Measurements from ENCODE around the gene RPS6KB2. TPM values are rescaled to one million over a fixed set of nuclear protein-coding genes. Genes with fewer than 3 reads are reported as not detected.
A peak's percentile ranks its signal among the peaks of the same experiment; 100 is the strongest.
"Not testable (repeated sequence)": the region's sequence is repeated elsewhere in the genome, so short reads cannot be mapped to it uniquely, and the experiment has no call there.

RPS6KB2 gene
- polyA plus RNA-seq, 4 donors = 37.4 to 46.7 (median 41.7) TPM

GRCh38 chr11:67463186-67463585 is 34.9 kb downstream of the RPS6KB2 start:
- DNase-seq (ENCODE audit: low read depth in 4 of 4, low spot score in 3 of 4) = no peak

- no peak for DNase-seq (ENCODE audit: low read depth in 4 of 4, low spot score in 3 of 4)
These were observed 35.6 kb downstream of the RPS6KB2 start for GRCh38 chr11:67463680-67464410.

- DNase-seq (ENCODE audit: low read depth in 4 of 4, low spot score in 3 of 4) = peak in 3 of 4 donors; percentile 64 to 70 (median 70)
These were observed 36.3 kb downstream of the RPS6KB2 start for GRCh38 chr11:67464411-67465188.

GRCh38 chr11:67465189-67465510 is 36.9 kb downstream of the RPS6KB2 start:
- DNase-seq (ENCODE audit: low read depth in 4 of 4, low spot score in 3 of 4) = no peak

- DNase-seq (ENCODE audit: low read depth in 4 of 4, low spot score in 3 of 4) = not testable (repeated sequence)
These were observed 37.2 kb downstream of the RPS6KB2 start for GRCh38 chr11:67465530-67465929.

GRCh38 chr11:67466367-67466766 is 38.1 kb downstream of the RPS6KB2 start:
- no peak for DNase-seq (ENCODE audit: low read depth in 4 of 4, low spot score in 3 of 4)

- no peak for DNase-seq (ENCODE audit: low read depth in 4 of 4, low spot score in 3 of 4)
These were observed 38.9 kb downstream of the RPS6KB2 start for GRCh38 chr11:67466962-67467771.

- DNase-seq (ENCODE audit: low read depth in 4 of 4, low spot score in 3 of 4) = no peak
These were observed 39.8 kb downstream of the RPS6KB2 start for GRCh38 chr11:67468056-67468455.

- no peak for DNase-seq (ENCODE audit: low read depth in 4 of 4, low spot score in 3 of 4)
These were observed 40.1 kb downstream of the RPS6KB2 start for GRCh38 chr11:67468456-67468758.

- DNase-seq (ENCODE audit: low read depth in 4 of 4, low spot score in 3 of 4) = peak; percentile 74 to 84 (median 80)
These were observed 40.6 kb downstream of the RPS6KB2 start, which contains the start of gene TMEM134 for GRCh38 chr11:67468759-67469507. TMEM134 (minus strand) TSS chr11:67469251; CDS start chr11:67469192, 59 bp downstream.

- no peak for DNase-seq (ENCODE audit: low read depth in 4 of 4, low spot score in 3 of 4)
These were observed 41.2 kb downstream of the RPS6KB2 start for GRCh38 chr11:67469508-67469811.

- DNase-seq (ENCODE audit: low read depth in 4 of 4, low spot score in 3 of 4) = no peak
These were observed 42.2 kb downstream of the RPS6KB2 start for GRCh38 chr11:67470337-67471002.

GRCh38 chr11:67472882-67473281 is 44.6 kb downstream of the RPS6KB2 start:
- DNase-seq (ENCODE audit: low read depth in 4 of 4, low spot score in 3 of 4) = no peak

GRCh38 chr11:67476692-67477091 is 48.4 kb downstream of the RPS6KB2 start:
- not testable (repeated sequence) for DNase-seq (ENCODE audit: low read depth in 4 of 4, low spot score in 3 of 4)

- DNase-seq (ENCODE audit: low read depth in 4 of 4, low spot score in 3 of 4) = not testable (repeated sequence)
These were observed 49.2 kb downstream of the RPS6KB2 start for GRCh38 chr11:67477344-67478050.

- no peak for DNase-seq (ENCODE audit: low read depth in 4 of 4, low spot score in 3 of 4)
These were observed 54.1 kb downstream of the RPS6KB2 start for GRCh38 chr11:67482275-67482826.

GRCh38 chr11:67482827-67483798 is 54.8 kb downstream of the RPS6KB2 start, which contains the start of gene AIP:
AIP (plus strand) TSS chr11:67483026; CDS start chr11:67483159, 133 bp downstream.
- DNase-seq (ENCODE audit: low read depth in 4 of 4, low spot score in 3 of 4) = peak; percentile 95 to 97 (median 96)

All from left renal pelvis (tissue), 4 donors.